ENCODE results near the gene TNFAIP8.
"Not testable (repeated sequence)": the region's sequence is repeated elsewhere in the genome, so short reads cannot be mapped to it uniquely, and the experiment has no call there.

The TNFAIP8 gene

DNA sequence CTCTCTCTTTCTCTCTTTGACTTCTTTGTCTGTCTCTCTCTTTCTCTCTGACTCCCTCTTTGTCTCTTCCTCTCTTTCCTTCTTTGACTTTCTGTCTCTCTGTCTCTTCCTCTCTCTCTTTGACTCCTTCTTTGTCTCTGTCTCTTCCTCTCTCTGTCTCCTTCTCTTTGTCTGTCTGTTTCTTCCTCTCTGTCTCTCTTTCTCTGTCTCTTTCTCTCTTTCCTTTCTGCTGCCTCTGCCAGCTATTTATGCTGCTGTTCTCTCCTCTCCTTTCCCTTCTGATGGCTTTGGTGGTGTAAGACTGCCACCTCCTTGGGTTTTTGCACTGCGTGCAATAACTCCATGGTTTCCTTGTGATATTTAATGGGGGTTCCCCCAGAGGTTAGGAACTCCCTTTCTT, 72.3 kb downstream of the TNFAIP8 start:
- DNase-seq, result not testable (repeated sequence)

DNA sequence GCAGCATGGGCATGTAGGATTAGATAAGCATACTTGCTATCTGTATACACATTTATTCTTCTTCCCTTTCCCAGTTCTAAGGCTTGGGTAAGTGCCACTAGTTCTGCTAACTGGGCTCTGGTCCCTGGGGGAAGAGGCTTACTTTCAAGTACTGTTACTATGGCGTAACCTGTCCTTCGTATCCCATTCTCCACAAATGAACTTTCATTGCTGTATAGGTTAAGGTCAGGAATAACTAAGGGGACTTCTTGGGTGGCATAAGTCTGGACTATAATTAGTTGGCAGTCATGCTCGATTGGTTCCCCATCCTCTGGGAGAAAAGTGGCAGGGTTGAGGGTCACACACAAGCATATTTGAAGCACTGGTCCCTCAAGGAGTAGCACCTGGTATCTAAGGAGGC, 72.8 kb downstream of the TNFAIP8 start:
- not testable (repeated sequence) for DNase-seq

DNA sequence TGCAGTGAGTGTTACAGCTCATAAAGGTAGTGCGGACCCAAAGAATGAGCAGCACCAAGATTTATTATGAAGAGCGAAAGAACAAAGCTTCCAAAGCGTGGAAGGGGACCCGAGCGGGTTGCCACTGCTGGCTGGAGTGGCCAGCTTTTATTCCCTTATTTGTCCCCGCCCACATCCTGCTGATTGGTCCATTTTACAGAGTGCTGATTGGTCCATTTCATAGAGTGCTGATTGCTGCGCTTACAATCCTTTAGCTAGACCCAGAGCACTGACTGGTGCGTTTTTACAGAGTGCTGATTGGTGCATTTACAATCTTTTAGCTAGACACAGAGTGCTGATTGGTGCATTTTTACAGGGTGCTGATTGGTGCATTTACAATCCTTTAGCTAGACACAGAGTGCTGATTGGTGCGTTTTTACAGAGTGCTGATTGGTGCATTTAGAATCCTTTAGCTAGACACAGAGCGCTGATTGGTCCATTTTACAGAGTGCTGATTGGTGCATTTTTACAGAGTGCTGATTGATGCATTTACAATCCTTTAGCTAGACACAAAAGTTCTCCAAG, 76.9 kb downstream of the TNFAIP8 start:
- DNase-seq, result not testable (repeated sequence)

DNA sequence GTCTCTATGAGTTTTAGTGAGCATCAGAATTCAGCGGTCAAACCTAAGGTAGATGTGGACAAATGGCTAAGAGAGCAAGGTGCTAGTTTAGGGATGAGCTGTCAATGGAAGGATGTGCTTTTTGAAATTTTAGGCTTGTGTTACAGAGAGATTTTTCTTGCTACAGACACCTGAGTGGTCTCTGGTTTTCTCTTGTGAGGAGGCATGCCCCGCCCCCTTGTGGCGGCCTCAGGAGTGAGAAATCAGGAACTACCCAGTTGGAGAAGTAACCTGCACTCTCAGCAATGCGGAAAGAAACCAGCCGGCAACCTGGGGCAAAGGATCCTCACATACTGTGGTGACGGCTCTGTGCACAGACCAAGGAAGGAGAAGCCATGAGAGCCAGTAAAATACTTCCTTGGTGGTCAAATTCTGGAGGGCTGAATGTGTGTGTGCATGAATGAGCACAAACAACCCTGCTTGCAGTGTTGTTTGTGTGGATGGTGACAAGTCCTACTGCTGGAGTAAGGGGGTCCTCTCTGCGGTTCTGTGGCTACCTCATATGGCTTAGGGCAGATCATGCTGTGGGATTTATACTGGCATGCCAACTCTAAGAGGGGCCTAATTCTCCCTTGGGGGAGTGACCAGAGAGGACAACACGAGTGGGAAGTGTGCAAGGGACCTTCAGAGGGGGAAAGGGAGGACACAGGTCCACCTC, 79.8 kb downstream of the TNFAIP8 start:
- peak; percentile 33 for DNase-seq

DNA sequence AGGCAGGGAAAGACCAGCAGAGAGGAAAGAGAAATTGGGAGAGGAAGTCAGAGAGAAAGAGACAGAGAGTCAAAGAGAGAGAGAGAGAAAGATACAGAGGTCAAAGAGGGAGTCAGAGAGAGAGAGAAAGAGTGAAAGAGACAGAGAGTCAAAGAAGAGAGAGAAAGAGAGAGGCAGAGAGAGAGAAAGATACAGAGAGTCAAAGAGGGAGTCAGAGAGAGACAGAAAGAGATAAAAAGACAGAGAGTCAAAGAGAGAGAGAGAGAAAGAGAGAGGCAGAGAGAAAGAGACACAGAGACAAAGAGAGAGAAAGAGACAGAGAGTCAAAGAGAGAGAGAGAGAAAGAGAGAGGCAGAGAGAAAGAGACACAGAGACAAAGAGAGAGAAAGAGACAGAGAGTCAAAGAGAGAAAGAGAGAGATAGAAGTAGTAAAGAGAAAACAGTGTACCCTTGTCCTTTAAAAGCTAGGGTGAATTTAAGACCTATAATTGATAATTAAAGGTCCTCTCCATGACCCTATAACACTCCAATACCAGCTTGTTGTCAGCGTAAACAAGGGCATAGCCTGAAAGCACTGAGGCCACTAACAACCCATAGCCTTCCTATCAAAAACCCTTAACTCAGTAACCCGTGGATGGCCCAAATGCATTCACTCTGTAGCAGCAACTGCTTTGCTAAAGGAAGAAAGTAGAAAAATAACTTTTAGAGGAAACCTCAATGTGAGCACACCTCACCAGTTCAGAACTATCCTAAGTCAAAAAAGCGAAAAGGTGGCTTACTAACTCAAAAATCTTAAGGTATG, 82.2 kb downstream of the TNFAIP8 start:
- DNase-seq, result not testable (repeated sequence)

DNA sequence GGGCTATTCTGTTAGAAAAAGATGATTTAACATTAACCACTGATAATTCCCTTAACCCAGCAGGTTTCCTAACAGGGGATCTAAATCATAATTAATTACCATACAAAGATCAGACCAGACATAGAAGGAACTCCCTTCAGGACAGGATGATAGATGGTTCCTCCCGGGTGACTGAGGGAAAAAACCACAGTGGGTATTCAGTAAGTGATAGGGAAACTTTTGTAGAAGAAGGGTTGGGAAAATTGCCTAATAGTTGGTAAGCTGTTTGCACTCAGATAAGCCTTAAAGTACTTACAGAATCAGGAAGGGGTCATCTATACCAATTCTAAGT, 82.7 kb downstream of the TNFAIP8 start:
- DNase-seq, result not testable (repeated sequence)

DNA sequence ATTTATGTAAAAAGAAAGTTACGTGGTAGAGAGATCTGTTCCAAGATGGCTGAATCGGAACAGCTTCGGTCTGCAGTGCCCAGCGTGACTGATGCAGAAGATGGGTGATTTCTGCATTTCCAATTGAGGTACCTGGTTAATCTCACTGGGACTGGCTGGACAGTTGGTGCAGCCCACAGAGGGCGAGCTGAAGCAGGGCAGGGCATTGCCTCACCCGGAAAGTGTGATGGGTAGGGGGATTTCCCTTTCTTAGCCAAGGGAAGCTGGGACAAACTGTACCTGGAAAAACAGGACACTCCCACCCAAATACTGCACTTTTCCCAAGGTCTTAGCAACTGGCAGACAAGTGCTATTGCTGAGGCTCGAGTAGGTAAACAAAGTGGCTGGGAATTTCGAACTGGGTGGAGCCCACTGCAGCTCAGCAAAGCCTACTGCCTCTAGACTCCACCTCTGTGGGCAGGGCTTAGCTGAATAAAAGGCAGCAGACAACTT, 83.4 kb downstream of the TNFAIP8 start:
- no peak for DNase-seq

DNA sequence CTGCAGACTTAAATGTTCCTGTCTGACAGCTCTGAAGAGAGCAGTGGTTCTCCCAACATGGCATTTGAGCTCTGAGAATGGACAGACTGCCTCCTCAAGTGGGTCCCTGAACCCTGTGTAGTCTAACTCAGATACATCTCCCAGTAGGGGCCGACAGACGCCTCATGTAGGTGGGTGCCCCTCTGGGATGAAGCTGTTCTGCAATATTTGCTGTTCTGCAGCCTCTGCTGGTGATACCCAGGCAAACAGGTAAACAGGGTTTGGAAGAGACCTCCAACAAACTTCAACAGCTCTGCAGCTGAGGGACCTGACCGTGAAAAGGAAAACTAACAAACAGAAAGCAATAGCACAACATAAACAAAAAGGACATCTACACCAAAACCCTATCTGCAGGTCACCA, 83.8 kb downstream of the TNFAIP8 start:
- not testable (repeated sequence) for DNase-seq

DNA sequence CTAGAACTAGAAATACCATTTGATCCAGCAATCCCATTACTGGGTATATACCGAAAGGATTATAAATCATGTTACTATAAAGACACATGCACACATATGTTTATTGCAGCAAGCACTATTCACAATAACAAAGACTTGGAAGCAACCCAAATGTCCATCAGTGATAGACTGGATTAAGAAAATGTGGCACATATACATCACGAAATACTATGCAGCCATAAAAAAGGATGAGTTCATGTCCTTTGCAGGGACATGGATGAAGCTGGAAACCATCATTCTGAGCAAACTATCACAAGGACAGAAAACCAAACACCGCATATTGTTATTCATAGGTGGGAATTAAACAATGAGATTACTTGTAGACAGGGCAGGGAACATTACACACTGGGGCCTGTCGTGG, 88.8 kb downstream of the TNFAIP8 start:
- not testable (repeated sequence) for DNase-seq

DNA sequence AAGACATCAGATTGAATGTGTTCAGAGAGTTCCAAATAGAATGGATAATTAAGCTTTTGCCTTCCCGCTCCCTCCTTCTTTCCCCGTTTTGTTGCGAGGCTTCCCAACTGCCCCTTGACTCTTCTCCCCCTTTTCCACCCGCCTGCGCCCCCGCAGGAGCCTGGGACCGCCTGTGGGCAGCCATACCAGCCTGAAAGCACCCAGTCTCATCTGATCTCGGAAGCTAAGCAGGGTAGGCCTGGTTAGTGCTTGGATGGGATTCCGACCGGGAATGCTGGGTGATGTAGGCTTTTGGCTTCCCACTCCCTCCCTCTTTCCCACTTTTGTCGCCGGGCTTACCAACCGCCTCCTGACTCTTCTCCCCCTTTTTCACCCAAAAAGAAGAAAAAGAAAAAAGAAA, 89.7 kb downstream of the TNFAIP8 start:
- DNase-seq, result no peak

Data from fibroblast of skin of right quadriceps (primary cell).